Left lobe of liver (tissue), 2 donors: ENCODE data around the gene TAF5L. TPM values are rescaled to one million over a fixed set of nuclear protein-coding genes. Genes with fewer than 3 reads are reported as not detected.

ENCODE experiments used
- ATAC-seq: fragments of 200-7000 bp; cut with Tn5 transposase; one replicate; pipeline ENCODE4 v1.9.1; 2020; ENCODE audit warnings: mild to moderate bottlenecking, moderate library complexity
- DNase-seq: peaks from one replicate; pipeline ENCODE4 v3.0.0-alpha.2; 2020; ENCODE audit warnings: low spot score
- total RNA-seq: library from RNA; stranded (reverse); gene quantifications from one replicate; pipeline ENCODE4 v1.2.1, GENCODE V29; 2021
- donor health status: DM: no; HTN: no; CAD: no; lungs with moderate emphysema.
- donor health status: DM: no; HTN: yes; CAD: no.

TAF5L gene
- total RNA-seq, result 9.0 TPM

- DNase-seq (peak; percentile 92), ATAC-seq (peak; percentile 94)
Observed at GRCh38 chr1:229625915-229626831, at the start of gene TAF5L, which contains the start of gene URB2. Gene TAF5L (minus strand): TSS chr1:229626122. CDS start chr1:229614482, 11,640 bp downstream. Gene URB2 (plus strand): TSS chr1:229626247. CDS start chr1:229627634, 1,387 bp downstream.

GRCh38 chr1:229675396-229675795, 49.5 kb upstream of the TAF5L start:
- DNase-seq, result no peak

GRCh38 chr1:229674042-229674441, 48.1 kb upstream of the TAF5L start:
- ATAC-seq (no peak), DNase-seq (no peak)

More at GRCh38 chr1:229675396-229675795, 49.5 kb upstream of the TAF5L start:
- ATAC-seq, result no peak

GRCh38 chr1:229672246-229672645, 46.3 kb upstream of the TAF5L start:
- DNase-seq (no peak), ATAC-seq (no peak)

- DNase-seq, result no peak
- ATAC-seq, result no peak
Observed at GRCh38 chr1:229671310-229671709, 45.4 kb upstream of the TAF5L start.

- DNase-seq (no peak), ATAC-seq (peak; percentile 70)
Observed at GRCh38 chr1:229669333-229669732, 43.4 kb upstream of the TAF5L start.

GRCh38 chr1:229666585-229666984, 40.7 kb upstream of the TAF5L start:
- DNase-seq, result no peak
- ATAC-seq, result no peak

- no peak for ATAC-seq
- no peak for DNase-seq
Observed at GRCh38 chr1:229665912-229666558, 40.1 kb upstream of the TAF5L start.

GRCh38 chr1:229664133-229664689, 38.3 kb upstream of the TAF5L start:
- ATAC-seq, result no peak
- no peak for DNase-seq

- ATAC-seq (no peak), DNase-seq (no peak)
Observed at GRCh38 chr1:229661897-229662296, 36.0 kb upstream of the TAF5L start.

GRCh38 chr1:229661022-229661877, 35.3 kb upstream of the TAF5L start:
- DNase-seq (peak; percentile 68), ATAC-seq (peak; percentile 98)

GRCh38 chr1:229657993-229658755, 32.3 kb upstream of the TAF5L start:
- no peak for ATAC-seq
- no peak for DNase-seq

GRCh38 chr1:229655781-229656180, 29.9 kb upstream of the TAF5L start:
- ATAC-seq (no peak), DNase-seq (no peak)

GRCh38 chr1:229653420-229653819, 27.5 kb upstream of the TAF5L start:
- ATAC-seq (no peak), DNase-seq (no peak)

- ATAC-seq (no peak), DNase-seq (no peak)
Observed at GRCh38 chr1:229651546-229651945, 25.6 kb upstream of the TAF5L start.

- DNase-seq (no peak), ATAC-seq (no peak)
Observed at GRCh38 chr1:229650045-229650444, 24.1 kb upstream of the TAF5L start.

GRCh38 chr1:229648406-229648805, 22.5 kb upstream of the TAF5L start:
- DNase-seq (no peak), ATAC-seq (no peak)

GRCh38 chr1:229645324-229645993, 19.5 kb upstream of the TAF5L start:
- no peak for ATAC-seq
- DNase-seq, result no peak

GRCh38 chr1:229643996-229644745, 18.2 kb upstream of the TAF5L start:
- DNase-seq (peak; percentile 77), ATAC-seq (peak; percentile 97)
